Retina (tissue), 1 donor: ENCODE results near the gene HOXC13.
A peak's percentile ranks its signal among the peaks of the same experiment; 100 is the strongest.

Source experiments
- DNase-seq: peaks from one replicate; pipeline ENCODE4 v3.0.0-alpha.2; 2016

The HOXC13 gene

DNA sequence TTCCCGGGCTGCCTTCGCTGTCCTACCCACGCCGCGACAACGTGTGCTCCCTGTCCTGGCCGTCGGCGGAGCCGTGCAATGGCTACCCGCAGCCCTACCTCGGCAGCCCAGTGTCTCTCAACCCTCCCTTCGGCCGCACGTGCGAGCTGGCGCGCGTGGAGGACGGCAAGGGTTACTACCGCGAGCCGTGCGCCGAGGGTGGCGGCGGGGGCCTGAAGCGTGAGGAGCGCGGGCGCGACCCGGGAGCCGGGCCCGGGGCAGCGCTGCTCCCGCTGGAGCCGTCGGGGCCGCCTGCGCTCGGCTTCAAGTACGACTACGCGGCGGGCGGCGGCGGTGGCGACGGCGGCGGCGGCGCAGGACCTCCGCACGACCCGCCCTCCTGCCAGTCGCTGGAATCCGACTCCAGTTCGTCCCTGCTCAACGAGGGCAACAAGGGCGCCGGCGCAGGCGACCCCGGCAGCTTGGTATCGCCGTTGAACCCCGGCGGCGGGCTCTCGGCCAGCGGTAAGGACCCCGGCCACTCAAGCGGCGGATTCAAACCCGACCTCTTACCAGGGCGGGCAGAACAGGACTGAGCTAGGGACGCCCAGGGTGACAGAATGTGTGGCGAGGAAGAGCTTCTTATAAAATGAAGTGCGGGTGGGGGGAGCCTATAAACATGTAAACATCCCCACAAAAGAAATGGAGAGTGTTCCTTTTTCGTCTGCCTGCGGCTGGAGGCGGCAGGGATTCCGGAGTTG lies 16.6 kb downstream of the HOXC13 start:
- DNase-seq, result no peak

DNA sequence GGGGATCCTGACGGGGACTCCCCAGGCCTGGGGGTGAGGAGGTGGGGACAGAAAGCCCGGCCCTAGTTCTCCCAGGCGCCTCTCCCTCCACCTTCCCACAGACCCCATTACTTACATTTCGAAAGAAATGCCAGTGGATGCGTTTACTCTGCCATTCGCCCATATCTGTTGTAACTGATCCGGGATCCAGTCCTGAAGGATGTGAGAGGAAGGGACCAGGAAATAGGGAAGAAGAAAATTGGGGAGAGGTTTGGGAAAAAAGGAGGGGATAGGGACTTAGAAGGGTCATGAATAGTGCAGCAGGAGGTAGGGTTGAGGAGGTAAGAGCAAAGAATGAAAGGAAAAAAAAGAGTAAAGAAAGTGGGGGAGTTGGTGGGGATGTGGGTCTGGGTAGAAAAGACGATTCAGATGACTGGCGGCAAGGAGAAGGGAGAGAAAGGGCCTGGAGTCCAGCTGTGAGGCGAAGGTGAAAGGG lies 17.2 kb downstream of the HOXC13 start:
- DNase-seq, result no peak

DNA sequence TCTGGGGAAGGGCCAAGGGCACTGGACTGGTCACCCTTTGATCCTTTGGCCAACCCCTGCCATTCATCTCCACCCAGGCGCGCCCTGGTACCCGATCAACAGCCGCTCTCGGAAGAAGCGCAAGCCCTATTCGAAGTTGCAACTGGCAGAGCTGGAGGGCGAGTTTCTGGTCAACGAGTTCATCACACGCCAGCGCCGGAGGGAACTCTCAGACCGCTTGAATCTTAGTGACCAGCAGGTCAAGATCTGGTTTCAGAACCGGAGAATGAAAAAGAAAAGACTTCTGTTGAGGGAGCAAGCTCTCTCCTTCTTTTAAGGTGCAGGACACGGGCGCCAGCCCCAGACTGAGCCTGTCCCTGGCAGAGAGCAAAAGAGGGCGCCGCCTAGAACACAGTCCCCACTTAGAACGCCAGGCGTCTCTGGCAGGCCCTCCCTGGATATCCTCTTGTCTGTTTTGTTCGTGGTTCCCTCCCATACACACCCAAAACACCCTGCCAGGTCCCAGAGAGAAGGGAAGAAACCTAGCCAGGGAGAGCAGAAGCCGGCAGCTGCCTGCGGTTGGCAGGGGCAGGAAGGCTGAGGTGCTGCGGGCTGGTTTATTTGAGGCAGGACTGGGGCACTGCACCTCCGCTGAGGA lies 17.7 kb downstream of the HOXC13 start:
- DNase-seq, result no peak

DNA sequence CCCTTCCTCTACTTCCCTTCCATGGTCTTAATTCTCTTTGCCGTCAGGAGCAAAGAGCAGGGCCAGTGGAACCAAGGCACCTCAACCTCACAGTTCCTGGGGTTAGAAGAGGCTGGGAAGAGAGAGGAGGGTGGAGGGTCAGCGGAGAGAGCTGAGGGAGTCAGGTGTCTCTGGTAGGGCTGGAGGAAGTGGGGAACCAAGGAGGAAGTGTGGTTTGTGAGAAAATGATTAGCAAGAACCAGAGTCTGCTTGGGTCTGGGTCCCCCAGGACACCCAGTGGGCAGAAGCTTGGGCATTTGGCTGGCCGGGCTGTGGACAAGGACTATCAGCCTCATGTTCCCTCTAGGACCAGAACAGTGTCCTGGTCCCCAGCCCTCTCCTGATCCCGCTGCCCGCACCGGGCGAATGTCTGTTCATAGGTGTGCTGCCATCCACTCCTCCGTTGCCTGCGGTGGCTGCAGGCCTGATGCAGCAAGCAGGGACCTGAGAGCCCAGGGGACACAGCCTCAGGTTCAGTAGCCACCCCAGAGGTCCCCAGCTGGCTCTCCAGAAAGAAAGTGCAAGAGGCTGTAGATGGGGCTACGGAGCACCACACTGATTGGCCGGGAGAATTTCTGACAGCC lies 18.4 kb downstream of the HOXC13 start:
- no peak for DNase-seq

DNA sequence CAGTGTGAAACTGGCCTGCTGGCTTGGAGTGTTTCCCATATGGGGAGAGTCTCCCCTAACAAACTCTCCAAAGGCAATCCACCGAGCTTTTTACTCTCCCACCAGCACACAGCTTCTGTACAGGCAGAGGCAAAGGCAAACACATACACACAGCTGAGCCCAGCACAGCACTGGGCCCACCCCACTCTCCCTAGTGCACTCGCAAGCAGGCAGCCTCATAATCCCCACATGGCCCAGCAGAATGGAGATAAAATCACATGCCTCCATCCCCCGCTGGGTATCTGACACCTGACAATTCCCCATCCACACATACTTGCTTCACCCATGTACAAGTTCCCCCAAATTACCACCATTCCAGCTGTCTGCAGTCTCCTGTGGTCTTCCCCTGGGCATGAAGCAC lies 19.5 kb downstream of the HOXC13 start:
- DNase-seq, result no peak

DNA sequence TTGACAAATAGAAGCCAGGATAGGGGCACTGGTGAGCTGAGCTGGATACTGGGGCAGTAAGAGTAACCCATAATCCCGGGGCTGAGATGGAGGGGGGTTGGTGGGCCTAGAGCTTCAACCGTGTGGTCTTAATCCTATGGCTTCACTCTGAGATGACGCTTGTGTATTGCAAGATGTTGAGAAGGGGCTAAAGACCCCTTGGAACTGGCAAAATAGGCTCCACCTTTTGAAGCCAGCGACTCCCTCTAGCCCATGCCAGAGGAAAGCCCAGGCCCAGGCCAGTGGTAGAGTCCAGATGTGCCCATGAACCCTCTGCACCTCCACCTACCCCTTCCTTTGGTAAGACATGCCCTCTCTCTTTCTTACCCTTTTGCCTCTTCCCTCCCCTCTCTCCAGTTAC lies 20.7 kb downstream of the HOXC13 start:
- DNase-seq, result no peak

DNA sequence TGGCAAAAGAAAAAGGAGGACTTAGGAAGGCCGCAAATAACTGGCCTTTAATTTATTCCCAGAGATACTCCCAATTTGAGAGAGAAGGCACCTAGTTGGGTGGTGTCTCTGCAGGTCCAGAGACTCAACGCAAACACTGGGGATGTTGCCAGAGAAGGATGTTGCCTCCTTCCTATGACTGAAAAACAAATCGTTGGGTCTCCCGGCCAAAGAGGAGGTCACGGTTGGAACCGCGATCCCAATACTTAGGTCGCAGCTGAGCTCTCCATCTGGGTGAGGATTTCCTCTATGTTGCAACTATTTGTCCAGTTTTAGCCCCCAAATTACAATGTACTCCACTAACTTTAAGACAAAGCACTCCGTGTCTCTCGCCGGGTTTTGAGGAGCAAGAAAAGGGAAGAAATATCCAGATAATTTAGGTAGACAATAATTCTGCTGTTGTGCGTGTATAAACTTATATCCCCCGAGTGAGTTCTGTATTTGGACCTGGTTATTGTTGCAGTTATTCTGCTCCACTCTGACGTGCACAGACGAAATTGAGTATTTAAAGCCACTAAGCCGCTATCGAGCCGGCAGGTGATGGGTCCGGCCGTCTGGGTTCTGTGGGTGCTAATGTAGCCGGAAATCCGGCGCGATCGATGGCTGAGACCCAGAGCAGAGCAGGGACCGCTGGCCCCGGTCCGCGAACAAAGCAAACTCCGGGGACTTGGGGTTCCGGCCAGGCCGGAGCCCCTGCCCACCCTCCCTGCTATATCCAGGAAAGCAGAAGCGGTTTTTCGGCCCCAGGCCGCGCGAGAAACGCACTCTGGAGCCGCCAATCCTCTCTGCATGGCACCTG lies 21.8 kb downstream of the HOXC13 start:
- DNase-seq, result no peak

DNA sequence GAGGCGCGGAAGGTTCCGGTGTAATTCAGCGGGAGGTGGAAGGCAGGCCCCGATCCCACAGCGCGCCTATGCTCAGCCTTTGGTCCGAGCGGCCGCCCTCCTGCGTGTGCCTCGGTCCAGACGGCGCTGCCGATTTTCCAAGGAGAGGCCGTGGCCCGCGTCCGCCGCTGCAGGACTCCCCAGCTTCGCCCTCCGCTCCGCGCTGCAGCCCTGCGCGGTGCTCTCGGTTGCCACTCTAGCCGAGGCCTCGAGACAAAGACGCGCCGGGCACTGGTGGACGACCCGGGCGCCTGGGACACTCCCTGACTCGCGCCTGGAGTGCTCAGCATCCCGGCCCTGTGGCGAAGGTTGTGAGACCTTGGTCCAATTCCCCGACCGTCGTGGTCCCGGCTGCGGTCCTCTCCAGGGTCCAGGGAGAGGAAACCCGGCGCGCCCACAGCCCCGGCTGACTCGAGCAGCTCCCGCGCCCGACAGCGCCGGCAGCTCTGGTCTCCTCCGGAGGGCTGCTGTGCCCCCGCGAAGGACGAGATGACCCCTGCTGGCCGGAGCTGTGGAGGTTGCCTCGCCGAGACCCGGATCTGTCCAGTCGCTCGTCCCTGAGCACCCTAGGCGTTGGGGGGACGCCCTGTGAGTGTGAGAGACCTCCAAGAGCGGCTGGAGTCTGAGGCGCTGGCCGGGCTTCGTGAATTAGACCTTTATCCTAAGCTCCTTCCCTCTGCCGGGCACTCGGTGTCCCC lies 22.6 kb downstream of the HOXC13 start:
- peak; percentile 78 for DNase-seq

DNA sequence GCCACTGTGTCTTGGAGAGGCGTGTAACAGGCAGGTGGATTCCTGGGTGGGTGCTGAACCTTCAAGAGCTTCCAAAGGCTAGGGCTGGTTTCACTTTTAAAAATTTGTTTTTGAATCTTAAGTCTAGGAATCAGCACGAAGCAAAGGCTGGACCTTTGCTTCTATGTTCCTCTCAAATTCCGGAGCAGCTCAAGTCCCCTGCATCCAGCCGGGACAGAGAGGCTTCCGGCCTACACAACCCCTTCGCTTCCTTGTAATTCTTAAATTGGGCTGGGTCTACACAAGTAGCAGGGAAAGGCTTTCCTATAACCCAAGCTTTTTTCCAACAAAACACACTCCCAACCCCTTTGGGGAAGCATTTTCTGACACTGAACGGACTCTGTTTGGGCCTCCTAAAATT lies 24.4 kb downstream of the HOXC13 start:
- no peak for DNase-seq

DNA sequence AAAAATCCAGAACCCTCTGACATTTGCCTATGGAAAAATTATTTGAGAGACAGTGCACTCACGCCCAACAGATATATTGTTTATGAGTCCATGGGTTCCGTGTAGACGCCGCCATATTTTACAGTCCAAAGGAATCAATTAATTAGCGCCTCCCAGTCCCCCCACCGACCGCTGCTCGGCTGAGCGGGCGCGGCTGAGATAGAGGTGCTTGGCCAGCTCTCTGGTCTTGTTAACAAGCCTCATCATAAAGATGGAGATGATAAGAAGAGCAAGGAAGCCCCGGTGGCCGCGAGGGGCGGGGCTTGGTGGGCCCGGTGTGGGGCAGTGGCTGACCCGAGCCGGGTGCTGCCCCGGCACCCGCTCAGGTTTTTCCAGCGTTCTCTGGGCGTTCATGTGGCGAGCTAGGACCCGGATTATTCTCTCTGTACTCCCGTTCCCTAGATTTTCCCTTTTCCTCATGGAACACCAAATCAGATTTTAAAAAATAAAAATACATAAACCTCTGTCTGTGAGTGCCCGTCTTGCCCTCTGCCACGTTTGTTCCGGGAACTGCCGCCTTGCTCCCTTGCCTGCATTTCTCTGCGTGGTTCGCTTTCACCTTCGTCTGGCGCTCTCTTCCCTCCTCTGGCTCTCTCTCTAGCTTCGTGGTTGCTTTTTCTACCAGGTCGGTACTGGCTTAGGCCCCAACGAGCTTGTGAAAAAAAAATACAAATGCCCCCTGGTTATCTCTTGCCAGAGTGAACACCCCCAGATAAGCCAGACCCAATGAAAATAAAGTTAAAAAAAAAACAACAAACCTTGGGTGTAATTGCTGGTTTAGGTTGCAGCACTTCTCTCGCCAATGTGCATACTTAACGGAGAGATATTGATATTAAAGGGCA lies 25.0 kb downstream of the HOXC13 start:
- no peak for DNase-seq

DNA sequence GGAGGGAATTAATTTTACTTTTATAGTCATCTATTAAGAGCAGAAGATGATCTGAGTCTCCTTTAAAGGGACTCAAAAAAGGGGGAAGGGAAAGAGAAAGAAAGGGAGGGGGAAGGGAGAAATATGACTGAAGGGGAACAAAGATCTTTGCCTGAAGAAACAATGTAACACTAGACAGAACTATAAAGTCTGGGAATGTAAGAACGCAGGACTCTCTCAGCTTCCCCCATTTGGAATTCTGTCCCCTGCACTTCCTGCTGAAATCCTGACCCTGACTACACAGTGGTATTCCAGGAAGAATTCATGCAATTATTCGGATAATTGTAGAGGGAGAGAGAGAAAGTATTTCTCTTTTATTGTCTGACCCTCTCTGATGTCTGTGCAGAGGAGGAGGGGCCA lies 25.7 kb downstream of the HOXC13 start:
- DNase-seq, result no peak

DNA sequence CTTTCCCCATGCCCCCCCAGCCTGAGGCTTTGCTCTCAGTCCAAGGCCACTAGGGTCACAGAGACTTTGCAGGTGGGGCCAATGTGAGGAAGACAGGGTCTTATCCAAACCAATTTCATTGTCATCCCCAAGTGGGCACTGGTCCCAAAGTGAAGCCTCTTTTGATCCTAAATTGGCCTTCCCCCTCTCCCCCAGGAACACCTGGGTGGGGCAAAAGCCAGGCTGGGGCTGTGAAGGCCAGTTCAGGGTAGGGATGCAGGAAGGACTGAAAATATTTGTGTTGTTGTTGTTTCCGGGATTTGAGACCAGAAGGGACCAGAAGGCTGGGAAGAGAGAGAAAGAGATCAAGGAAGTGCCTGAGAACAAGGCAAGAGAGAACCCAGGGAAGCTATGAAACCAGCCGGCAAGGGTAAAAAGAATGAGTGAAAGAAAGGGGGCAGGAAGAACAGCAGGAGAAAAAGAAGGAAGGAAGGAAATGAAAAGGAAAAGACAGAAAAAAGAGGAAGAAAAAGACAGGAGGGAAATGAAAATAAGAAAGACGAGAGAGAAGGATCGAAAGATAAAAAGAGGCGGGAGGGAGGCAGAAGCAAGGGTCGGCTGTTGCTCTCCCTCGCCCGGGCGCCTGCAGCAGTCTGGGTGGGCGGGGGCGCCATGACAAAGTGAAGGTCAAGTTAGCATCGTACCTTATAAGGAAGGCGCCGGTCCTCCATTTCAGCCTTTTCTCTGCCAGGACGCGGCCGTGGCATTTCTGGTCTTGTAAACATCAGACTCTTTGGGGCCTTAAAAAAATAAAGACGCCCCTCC lies 26.9 kb downstream of the HOXC13 start:
- no peak for DNase-seq

DNA sequence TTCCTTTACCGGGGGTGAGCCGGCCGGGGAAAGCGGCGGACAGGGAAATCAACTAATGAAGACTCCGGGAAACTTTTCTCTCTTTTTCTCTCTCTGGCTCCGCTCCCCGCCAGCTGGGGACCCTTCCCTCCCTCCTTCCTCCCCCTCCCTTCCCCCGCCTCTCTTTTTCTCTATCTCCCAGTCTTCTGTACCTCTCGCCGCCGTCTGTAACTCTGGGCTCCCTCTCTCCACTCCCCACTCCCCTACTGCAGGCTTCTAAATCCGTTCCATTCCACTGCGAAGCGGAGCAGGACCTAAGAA lies 27.4 kb downstream of the HOXC13 start:
- no peak for DNase-seq

DNA sequence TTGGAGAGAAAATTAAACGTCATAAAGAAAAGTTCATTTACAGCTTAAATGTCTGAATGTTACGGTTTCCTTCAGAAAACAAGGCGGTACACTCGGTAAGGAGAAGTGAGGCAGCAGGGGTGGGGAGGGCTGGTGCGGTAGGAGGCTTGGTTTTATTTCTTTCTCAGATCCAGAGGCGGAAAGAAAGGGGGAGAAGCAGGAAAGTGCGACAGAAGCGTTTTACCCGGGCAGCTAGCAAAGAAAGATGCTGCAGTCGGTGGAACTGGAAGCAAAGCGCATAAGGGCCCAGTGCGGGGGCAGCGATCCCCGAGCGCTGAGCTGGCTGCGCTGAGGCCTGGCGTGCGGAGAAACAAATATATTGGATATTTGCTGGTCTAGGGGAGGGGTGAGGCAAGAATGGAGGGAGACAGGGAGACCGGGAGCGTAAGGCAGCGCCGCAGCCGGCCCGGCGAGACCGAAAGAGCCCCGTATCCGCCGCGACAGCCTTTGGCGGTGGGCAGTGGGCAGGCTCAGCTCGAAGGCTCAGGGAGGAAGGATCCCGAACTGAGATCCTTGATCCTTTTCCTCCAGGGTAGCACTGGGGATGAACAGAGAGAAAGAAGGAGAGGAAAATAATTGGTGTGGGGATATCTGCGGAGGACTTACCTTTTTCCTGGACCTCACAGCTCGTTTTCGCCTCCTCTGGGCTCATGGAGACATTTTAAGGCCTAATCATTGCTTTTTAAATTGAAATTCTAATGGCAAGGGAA lies 27.9 kb downstream of the HOXC13 start:
- peak; percentile 75 for DNase-seq

DNA sequence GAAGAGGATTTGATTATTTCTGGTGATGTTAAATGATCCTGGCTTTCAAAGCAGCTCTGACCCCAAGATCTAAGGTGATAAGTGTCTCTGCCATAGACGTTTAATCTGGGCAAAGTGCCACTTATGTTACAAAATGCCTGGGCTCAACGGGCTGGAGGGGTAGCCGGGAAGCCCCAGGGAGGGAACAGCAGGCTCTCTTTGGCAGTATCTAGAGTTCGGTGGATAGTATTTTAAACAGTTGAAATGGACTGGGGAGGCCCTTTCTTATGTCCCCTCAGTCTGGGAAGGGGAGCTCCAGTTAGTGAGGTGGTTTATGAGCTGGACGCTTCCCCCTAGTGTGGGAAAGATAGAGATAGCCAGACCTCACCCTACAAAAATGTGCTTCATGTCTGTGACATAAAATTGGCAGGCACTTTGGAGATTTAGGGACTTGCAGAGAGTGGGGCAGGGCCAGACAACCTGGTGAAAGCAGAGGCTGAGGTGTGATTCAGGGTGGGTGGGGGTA lies 28.8 kb downstream of the HOXC13 start:
- DNase-seq, result no peak

DNA sequence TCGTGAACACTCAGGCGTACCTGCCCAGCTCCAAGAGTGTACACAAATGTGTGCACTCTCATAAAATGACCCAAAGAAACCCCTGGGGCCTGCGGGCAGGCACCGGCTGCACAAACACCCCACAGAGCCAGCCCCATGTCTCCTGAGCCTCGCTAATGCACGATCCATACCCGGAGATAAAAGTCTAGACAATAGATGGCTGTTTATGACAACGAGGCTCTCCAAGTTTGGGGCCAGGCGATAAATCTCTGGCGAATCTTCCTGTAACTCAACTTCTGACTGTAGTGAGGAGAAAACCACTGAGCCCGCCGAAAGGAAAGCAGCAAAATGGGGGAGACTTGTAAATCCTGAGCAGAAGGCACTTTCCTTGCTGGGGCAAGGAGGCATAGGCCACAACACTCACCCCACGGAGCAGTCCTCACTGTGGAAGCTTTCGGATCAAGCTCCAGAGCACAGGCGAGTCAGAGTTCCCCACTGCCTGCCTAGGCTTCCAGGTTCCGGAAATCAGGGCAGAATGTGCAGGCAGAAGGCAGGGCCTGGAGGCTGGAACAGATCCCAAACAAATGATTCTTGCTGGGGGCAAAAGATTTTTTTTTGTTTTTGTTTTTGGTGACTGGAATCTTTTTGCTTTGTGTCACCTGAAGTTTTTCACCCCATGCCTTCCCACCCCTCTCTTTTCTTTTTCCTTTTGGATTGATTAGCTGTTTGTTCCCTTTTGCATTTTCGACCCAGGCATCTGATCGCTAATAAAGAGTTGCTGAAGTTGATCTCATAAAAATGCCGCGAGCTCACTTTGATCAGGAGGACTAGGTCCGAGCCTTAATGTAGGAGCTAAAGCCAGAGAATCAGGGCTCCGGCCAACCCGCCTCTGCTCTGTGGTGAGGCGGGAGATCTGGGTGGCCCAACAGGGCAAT lies 29.8 kb downstream of the HOXC13 start:
- no peak for DNase-seq

DNA sequence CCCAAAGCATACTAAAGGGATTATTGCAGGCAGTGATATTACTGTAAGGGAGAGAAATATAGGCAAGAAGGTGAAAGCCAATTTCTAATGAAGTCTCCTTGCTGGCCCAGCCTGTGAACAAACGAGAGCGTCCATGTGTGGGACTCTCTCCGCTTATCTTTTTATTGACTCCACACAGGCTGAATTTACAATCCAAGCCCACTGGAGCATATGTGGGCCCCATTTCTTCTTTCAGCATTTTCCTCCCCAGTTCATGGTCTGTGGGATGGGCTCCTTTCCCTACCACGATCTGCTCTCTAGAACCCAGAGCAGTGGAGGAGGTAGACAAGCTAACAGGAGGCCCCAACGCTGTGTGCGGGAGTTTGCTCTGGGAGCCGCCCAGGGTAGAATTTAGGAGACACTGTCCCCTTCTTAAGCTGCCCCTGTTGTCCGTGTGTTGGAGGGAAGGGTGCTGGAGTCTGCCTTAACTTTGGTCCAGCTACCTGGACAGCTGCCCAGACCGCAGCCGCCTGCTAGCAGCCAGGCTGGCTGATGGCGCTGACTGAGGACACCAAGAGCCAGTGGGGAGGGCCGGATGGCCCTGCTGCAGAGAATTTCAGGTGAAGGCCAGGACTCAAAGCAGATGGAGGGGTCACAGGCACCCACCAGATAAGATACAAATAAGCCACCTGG lies 31.1 kb downstream of the HOXC13 start:
- no peak for DNase-seq

DNA sequence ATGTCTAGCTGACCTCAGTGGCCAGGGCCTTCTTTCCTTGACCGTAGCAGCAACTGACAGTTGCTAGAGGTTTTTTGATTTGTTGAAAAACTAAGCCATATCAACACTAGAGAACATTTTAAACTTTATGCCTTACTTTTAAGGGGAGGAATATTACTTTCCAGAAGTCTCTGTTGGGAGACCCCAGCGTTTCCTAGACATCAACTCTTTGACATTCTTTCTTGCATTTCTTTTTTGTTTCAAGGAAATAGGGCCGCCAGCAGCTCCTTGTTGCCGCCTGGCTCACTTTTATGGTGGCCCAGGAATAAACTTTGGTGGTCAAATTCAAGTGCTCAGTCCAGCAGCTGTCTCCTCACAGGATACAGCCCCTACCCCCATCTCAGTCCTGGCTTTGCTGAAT lies 31.8 kb downstream of the HOXC13 start:
- DNase-seq, result no peak
